ENCODE results near the gene PTPRM.

DNA sequence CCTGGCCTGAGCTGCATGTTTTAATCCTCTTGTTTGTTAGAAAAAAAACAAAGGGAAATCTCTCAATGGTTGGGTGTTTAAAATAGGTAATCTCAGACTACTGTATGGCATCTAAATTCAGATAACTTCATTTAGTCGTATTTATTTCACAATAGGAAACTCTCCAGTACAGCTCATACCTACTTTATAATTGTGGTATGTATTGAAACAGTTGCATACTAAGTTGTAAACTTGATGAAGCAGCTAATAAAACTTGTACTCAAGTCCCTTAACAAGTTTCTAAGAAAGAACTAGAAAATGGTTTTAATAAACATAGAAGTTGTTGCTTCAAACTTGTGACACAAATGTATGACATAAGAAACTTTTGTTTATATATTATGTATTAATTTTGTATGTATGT lies 334.5 kb downstream of the PTPRM start:
- no peak for TF ChIP-seq CTCF (conservative IDR thresholded peaks at IDR 0.05; ENCODE audit: low read length)
- TF ChIP-seq EZH2phosphoT487 (IDR thresholded peaks at IDR 0.05; ENCODE audit: borderline replicate concordance): no peak

Measured in Loucy (cell line).